ENCODE measurements around the gene NGB. TPM values are rescaled to one million over a fixed set of nuclear protein-coding genes. Genes with fewer than 3 reads are reported as not detected.
A peak's percentile ranks its signal among the peaks of the same experiment; 100 is the strongest.
"Not testable (repeated sequence)": the region's sequence is repeated elsewhere in the genome, so short reads cannot be mapped to it uniquely, and the experiment has no call there.

The NGB gene
- total RNA-seq (2022) (not detected in 2 replicates), Bru-seq, nascent RNA (not detected), BruChase-seq, experiment 1, labeled RNA remaining after a 6-hour chase (not detected), BruChase-seq, experiment 2, labeled RNA remaining after a 2-hour chase (not detected)
- long read RNA-seq = 0 reads

DNA sequence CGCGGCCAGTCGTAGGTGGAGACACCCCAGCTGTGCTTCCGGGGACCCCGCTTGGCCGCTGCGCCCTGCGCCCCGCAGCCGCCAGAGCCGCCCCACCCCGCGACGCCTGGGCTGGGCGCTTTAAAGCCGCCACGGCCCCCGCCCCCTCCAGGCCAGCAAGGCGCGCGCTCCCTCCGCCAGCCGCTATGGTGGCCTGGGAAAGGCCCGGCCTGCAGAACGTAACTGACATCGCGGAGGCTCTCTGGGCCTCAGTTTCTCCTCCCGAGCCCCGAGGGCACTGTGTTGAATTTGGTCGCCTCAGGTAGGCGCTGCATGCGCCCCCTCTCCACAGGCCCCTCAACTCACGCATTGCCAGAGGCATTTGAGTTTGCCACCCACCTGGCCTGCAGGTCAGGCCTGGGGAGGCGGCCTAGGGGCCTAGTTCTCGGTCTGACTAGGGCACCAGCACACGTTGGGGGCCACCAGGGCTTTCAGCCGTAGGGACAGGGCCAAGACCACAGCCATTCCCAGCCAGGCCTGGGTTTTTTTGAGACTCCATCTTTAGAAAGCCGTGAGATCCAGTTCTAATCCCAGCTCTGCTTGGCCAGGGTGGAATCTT, at the start of gene NGB:
NGB (minus strand) TSS at position 94 of the 598 bp plus-strand sequence. CDS start 269 bp downstream, outside the sequence.
- Mint-ChIP-seq H3K4me1 (ENCODE audit: low read depth, unreplicated experiment) (no peaks in the 10 kb centered on the region), H3K27me3 (ENCODE audit: unreplicated experiment) (peaks cover 51% of the 10 kb centered on the region), H3K9me3 (ENCODE audit: low read depth, unreplicated experiment) (no peaks in the 10 kb centered on the region), H3K27ac (ENCODE audit: unreplicated experiment) (no peak within 1 kb of the TSS), H3K36me3 (ENCODE audit: insufficient read depth, unreplicated experiment) (no peaks in the 10 kb centered on the region), H3K4me3 (ENCODE audit: low read depth, unreplicated experiment) (no peak within 1 kb of the TSS)
- intact Hi-C loops (cut with micrococcal nuclease; ENCODE audit: unreplicated experiment) = no loop called here
- DNase-seq = no peak
- TF ChIP-seq, protein P1, sequence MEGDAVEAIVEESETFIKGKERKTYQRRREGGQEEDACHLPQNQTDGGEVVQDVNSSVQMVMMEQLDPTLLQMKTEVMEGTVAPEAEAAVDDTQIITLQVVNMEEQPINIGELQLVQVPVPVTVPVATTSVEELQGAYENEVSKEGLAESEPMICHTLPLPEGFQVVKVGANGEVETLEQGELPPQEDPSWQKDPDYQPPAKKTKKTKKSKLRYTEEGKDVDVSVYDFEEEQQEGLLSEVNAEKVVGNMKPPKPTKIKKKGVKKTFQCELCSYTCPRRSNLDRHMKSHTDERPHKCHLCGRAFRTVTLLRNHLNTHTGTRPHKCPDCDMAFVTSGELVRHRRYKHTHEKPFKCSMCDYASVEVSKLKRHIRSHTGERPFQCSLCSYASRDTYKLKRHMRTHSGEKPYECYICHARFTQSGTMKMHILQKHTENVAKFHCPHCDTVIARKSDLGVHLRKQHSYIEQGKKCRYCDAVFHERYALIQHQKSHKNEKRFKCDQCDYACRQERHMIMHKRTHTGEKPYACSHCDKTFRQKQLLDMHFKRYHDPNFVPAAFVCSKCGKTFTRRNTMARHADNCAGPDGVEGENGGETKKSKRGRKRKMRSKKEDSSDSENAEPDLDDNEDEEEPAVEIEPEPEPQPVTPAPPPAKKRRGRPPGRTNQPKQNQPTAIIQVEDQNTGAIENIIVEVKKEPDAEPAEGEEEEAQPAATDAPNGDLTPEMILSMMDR (IDR thresholded peaks at IDR 0.05; ENCODE audit: unreplicated experiment) = no peak
- BruUV-seq (replicated peaks) = no TSS peak
- CTCF ChIA-PET = no interaction called here

GRCh38 chr14:77320238-77320935, 49.4 kb upstream of the NGB start, which contains the start of gene POMT2:
Gene POMT2, minus strand, starts transcription at chr14:77320883. Its CDS starts 202 bp downstream, at chr14:77320681.
- CTCF ChIA-PET = interaction anchor here (0.6 to 1.8 kb wide), 13 partner anchors 11 to 1992 kb away, joined by 3 to 10 read pairs (median 5); partner anchors contain the start of genes SAMD15 and TMED8
- intact Hi-C loops (cut with micrococcal nuclease; ENCODE audit: unreplicated experiment) = loop anchor here (5.0 kb wide), 1 partner anchor 137 kb away; the partner anchor contains the start of genes AHSA1 and VIPAS39
- no peaks in the 10 kb centered on the region for H3K27me3 Mint-ChIP-seq (ENCODE audit: unreplicated experiment)

DNA sequence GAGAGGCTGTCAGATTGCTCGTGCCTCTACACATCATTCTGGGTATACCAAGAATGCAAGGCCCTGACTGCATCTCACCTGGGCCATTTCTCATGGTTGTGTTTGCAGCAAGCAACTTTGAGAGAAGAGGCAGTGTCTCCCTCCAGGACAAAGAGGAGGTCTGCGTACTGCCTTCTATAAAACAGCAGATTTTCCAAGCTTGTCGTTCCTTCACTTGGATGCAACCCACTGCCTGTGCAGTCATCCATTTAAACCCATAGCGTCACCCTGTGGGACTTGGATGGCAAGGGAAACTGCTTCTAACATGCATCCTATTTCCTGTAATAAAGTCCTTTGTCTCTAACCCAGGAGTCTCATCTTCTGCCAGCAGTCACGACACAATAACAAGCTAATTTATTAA, 48.4 kb upstream of the NGB start:
- intact Hi-C loops (cut with micrococcal nuclease; ENCODE audit: unreplicated experiment) = loop anchor here (5.0 kb wide), 1 partner anchor 447 kb away; no protein-coding TSS in a partner anchor
- Mint-ChIP-seq H3K27ac (ENCODE audit: unreplicated experiment) (no peak overlapping the region), H3K4me3 (ENCODE audit: low read depth, unreplicated experiment) (no peak overlapping the region), H3K27me3 (ENCODE audit: unreplicated experiment) (no peaks in the 10 kb centered on the region), H3K36me3 (ENCODE audit: insufficient read depth, unreplicated experiment) (peaks cover 21% of the 10 kb centered on the region), H3K9me3 (ENCODE audit: low read depth, unreplicated experiment) (no peaks in the 10 kb centered on the region), H3K4me1 (ENCODE audit: low read depth, unreplicated experiment) (peaks cover 31% of the 10 kb centered on the region)
- no TSS peak for BruUV-seq (replicated peaks)
- no peak for DNase-seq
- CTCF ChIA-PET = interaction anchor here (1.0 kb wide), 1 partner anchor 199 kb away, joined by 4 read pairs; no protein-coding TSS in a partner anchor
- TF ChIP-seq, protein P1 (IDR thresholded peaks at IDR 0.05; ENCODE audit: unreplicated experiment) = no peak

More at GRCh38 chr14:77320238-77320935, 49.4 kb upstream of the NGB start, which contains the start of gene POMT2:
- H3K4me1 Mint-ChIP-seq (ENCODE audit: low read depth, unreplicated experiment) = peaks cover 31% of the 10 kb centered on the region
- peak within 1 kb of the TSS; percentile 97 for H3K27ac Mint-ChIP-seq (ENCODE audit: unreplicated experiment)
- H3K36me3 Mint-ChIP-seq (ENCODE audit: insufficient read depth, unreplicated experiment) = peaks cover 21% of the 10 kb centered on the region
- H3K4me3 Mint-ChIP-seq (ENCODE audit: low read depth, unreplicated experiment) = peak within 1 kb of the TSS; percentile 96
- no peaks in the 10 kb centered on the region for H3K9me3 Mint-ChIP-seq (ENCODE audit: low read depth, unreplicated experiment)
- DNase-seq = peak; percentile 94
- BruUV-seq (replicated peaks) = no TSS peak
- TF ChIP-seq, protein P1 (IDR thresholded peaks at IDR 0.05; ENCODE audit: unreplicated experiment) = peak; percentile 45

DNA sequence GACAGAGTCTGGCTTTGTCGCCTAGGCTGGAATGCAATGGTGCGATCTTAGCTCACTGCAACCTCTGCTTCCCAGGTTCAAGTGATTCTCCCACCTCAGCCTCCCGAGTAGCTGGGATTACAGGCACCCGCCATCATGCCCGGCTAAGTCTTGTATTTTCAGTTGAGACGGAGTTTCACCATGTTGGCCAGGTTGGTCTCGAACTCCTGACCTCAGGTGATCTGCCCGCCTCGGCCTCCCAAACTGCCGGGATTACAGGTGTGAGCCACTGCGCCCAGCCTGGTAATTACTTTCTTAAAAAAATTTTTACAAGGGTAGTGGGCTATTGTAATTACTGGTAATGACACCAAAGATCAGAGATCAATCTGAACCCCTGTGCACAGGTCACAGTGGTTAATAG, 47.8 kb upstream of the NGB start:
- not testable (repeated sequence) for H3K27ac Mint-ChIP-seq (ENCODE audit: unreplicated experiment); H3K9me3 Mint-ChIP-seq (ENCODE audit: low read depth, unreplicated experiment); DNase-seq; BruUV-seq (replicated peaks); H3K4me3 Mint-ChIP-seq (ENCODE audit: low read depth, unreplicated experiment); H3K27me3 Mint-ChIP-seq (ENCODE audit: unreplicated experiment)
- Mint-ChIP-seq H3K36me3 (ENCODE audit: insufficient read depth, unreplicated experiment) (peaks cover 21% of the 10 kb centered on the region), H3K4me1 (ENCODE audit: low read depth, unreplicated experiment) (peaks cover 31% of the 10 kb centered on the region)
- CTCF ChIA-PET = interaction anchor here (1.0 kb wide), 1 partner anchor 199 kb away, joined by 4 read pairs; no protein-coding TSS in a partner anchor
- intact Hi-C loops (cut with micrococcal nuclease; ENCODE audit: unreplicated experiment) = loop anchor here (5.0 kb wide), 1 partner anchor 446 kb away; no protein-coding TSS in a partner anchor

All from Calu3 (cell line).